Measurements from ENCODE around the gene SPEM1.

SPEM1 gene

GRCh38 chr17:7398612-7399011 is 21.5 kb upstream of the SPEM1 start:
- no peak for DNase-seq (ENCODE audit: low read depth)

GRCh38 chr17:7403043-7403726 is 16.9 kb upstream of the SPEM1 start:
- no peak for DNase-seq (ENCODE audit: low read depth)

DNA sequence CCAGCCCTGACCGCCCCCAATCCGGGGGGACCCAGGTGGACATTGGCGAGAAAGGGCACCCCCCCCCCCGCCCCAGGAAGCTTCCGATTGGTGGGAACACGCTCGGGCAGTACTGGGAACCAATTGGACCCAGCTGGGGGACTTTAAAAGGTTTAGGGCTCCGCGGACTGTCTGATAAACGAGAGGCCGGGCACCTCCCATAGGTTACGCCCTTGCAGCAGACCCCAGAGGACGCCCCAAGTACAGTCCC is 16.5 kb upstream of the SPEM1 start:
- no peak for DNase-seq (ENCODE audit: low read depth)

DNA sequence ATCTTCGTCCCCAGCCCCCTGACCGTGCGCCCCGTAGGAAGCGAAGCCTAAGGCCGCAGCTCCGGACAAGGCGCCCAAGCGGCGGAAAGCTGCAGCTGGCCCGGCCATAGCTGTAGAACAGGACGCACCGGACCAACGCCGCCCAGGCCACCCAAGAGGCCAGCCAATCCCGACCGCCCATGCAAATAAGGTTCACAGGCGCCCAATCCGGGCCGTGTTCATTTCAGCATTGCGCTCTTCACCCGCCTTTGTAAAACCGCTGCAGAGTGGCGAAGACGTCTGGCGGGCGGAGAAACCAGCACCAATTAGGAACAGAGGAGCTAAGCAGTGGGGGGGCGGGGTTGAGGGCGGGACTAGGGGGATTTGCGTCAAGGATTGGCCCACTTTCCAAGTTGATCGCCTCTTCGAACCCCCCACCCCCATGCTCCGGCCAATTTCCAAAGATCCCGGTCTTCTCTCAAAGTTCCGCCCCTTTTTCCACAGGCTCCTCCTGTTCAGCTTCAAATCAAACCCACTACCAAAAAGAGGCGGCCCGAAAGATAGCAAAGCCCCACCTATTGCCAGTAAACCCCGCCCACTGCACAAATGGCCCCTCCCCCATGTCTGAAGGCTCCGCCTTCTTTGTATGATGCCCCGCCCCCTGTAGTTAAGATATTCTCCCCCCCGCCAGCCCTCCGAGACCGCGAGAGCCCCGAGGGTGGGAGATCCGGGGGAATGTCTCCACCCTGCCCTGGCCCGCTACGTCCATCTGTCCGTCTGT is 16.0 kb upstream of the SPEM1 start, which contains the start of gene TMEM256:
Gene TMEM256, minus strand, starts transcription at position 121 of the 760 bp plus-strand sequence. Its CDS starts 13 bp downstream, at position 108.
- DNase-seq (ENCODE audit: low read depth) = peak; percentile 91

GRCh38 chr17:7404737-7405349 is 15.3 kb upstream of the SPEM1 start:
- DNase-seq (ENCODE audit: low read depth) = peak; percentile 65

- DNase-seq (ENCODE audit: low read depth) = no peak
Observed at GRCh38 chr17:7405350-7406234, 14.5 kb upstream of the SPEM1 start.

GRCh38 chr17:7406235-7406825 is 13.8 kb upstream of the SPEM1 start:
- DNase-seq (ENCODE audit: low read depth) = no peak

- DNase-seq (ENCODE audit: low read depth) = no peak
Observed at GRCh38 chr17:7407082-7407481, 13.0 kb upstream of the SPEM1 start.

- no peak for DNase-seq (ENCODE audit: low read depth)
Observed at GRCh38 chr17:7407485-7408251, 12.5 kb upstream of the SPEM1 start, which contains the start of gene NLGN2. Gene NLGN2, plus strand, starts transcription at chr17:7407845. Its CDS starts 411 bp downstream, at chr17:7408256.

DNA sequence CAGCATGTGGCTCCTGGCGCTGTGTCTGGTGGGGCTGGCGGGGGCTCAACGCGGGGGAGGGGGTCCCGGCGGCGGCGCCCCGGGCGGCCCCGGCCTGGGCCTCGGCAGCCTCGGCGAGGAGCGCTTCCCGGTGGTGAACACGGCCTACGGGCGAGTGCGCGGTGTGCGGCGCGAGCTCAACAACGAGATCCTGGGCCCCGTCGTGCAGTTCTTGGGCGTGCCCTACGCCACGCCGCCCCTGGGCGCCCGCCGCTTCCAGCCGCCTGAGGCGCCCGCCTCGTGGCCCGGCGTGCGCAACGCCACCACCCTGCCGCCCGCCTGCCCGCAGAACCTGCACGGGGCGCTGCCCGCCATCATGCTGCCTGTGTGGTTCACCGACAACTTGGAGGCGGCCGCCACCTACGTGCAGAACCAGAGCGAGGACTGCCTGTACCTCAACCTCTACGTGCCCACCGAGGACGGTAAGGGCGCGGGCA is 11.8 kb upstream of the SPEM1 start:
- DNase-seq (ENCODE audit: low read depth) = no peak

- no peak for DNase-seq (ENCODE audit: low read depth)
Observed at GRCh38 chr17:7408863-7409262, 11.3 kb upstream of the SPEM1 start.

DNA sequence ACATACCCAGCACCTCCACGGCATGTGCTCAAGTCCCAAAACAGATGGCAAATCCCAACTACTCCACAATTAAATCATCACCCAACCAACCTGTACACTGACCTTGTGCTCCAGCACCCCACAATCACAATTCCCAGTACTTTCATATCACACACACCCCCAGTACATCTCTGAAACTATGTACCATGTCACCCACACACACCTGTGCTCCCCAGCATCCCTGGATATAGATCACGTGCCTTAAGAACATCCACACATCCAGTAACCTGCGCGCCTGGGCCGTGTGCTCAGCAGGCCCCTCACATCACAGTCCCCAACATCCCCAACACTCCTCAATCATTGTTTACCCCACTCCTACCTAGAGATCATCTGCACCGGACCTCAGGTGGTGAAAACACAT is 10.4 kb upstream of the SPEM1 start:
- no peak for DNase-seq (ENCODE audit: low read depth)

- no peak for DNase-seq (ENCODE audit: low read depth)
Observed at GRCh38 chr17:7410634-7411426, 9.3 kb upstream of the SPEM1 start.

GRCh38 chr17:7411427-7411750 is 8.7 kb upstream of the SPEM1 start:
- no peak for DNase-seq (ENCODE audit: low read depth)

- DNase-seq (ENCODE audit: low read depth) = no peak
Observed at GRCh38 chr17:7413346-7413985, 6.7 kb upstream of the SPEM1 start.

DNA sequence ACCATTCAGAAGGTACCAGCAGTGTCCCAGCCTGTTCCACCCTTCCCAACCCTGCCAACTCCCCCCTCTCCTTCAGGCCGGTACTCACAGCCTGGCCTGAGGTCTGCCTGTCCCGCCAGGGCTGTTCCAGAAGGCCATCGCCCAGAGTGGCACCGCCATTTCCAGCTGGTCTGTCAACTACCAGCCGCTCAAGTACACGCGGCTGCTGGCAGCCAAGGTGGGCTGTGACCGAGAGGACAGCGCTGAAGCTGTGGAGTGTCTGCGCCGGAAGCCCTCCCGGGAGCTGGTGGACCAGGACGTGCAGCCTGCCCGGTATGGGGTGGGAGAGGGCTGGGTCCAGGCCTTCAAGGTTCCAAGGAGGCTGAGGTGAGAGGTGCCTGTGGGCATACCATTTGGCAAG is 5.3 kb upstream of the SPEM1 start:
- no peak for DNase-seq (ENCODE audit: low read depth)

DNA sequence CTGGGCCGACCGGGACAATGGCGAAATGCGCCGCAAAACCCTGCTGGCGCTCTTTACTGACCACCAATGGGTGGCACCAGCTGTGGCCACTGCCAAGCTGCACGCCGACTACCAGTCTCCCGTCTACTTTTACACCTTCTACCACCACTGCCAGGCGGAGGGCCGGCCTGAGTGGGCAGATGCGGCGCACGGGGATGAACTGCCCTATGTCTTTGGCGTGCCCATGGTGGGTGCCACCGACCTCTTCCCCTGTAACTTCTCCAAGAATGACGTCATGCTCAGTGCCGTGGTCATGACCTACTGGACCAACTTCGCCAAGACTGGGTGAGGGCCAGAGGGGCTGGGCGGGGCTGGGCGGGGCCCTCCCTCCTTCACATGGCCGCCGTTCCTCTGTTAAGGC is 4.3 kb upstream of the SPEM1 start:
- no peak for DNase-seq (ENCODE audit: low read depth)

GRCh38 chr17:7416323-7416722 is 3.8 kb upstream of the SPEM1 start:
- no peak for DNase-seq (ENCODE audit: low read depth)

- no peak for DNase-seq (ENCODE audit: low read depth)
Observed at GRCh38 chr17:7417056-7417655, 3.0 kb upstream of the SPEM1 start.
